Measurements from ENCODE around the gene AKR1E2. TPM values are rescaled to one million over a fixed set of nuclear protein-coding genes. Genes with fewer than 3 reads are reported as not detected.

AKR1E2 gene
- total and polyA plus RNA-seq, 9 of the 15 experiments (the other 6 are each of a cell fraction or from before 2014, with no cell fraction given) = 4.2 to 16.6 (median 9.8) TPM

DNA sequence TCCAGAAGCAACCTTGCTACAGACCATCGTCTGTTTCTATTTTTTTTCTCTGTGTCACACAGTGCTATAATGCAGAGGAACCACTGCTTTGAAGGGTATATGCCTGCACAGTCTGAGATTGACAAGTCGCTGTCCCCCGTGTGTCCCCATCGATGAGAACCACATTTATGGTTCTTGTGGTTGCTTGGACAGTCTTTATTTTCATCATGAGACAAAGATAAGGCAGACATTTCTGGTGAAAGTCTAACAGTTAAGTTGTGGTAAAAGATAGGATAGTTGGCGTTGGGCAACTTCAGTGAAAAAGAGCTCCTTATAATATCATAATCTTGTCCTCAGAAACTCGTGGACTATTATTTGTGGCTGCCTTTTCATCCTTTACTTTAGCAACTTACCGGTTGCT, 6.3 kb upstream of the AKR1E2 start:
- peak in 2 of 4 experiments; percentile 38 to 67 for DNase-seq (ENCODE audit: extremely low read depth in 1 of 4, low spot score in 3 of 4)
- intact Hi-C loops (cut with micrococcal nuclease) = loop anchor here (5.0 to 10.0 kb wide), 3 partner anchors 275 to 803 kb away; partner anchors contain the start of gene AKR1C3
- no TSS peak for BruUV-seq (replicated peaks)
- H4K20me1 ChIP-seq (replicated peaks; ENCODE audit: control insufficient read depth, insufficient read depth, low read length) = no peaks in the 10 kb centered on the region
- H3K27ac ChIP-seq (ENCODE audit: extremely low read depth, low read depth, low read length) = no peak overlapping the region; the same call in 2 of the 3 replicates
- peak overlapping the region; percentile 49 for H3K4me2 ChIP-seq (ENCODE audit: insufficient read depth, low read length)
- peaks cover 0 to 32% of the 10 kb centered on the region in 2 experiments; a peak in 2 of 5 replicates for H3K4me1 ChIP-seq (replicated peaks in 1 of 2; ENCODE audit: control insufficient read depth in 2 of 2, insufficient read depth in 2 of 2, low read length in 2 of 2)
- H3K79me2 ChIP-seq (ENCODE audit: control insufficient read depth, insufficient read depth, low read length) = no peaks in the 10 kb centered on the region
- no peak overlapping the region for H3K9ac ChIP-seq (ENCODE audit: insufficient read depth in 1 of 2, low read depth in 2 of 2, low read length in 2 of 2)
- WGBS (ENCODE audit: insufficient coverage, low coverage, missing lambda C conversion rate) = under 1% methylated on average over 7 of the region's 7 CpGs
- peaks cover 16% of the 10 kb centered on the region for H3K9me3 ChIP-seq (replicated peaks; ENCODE audit: control insufficient read depth, insufficient read depth, low read depth, low read length)
- CTCF ChIA-PET (ENCODE audit: low intra/inter-chr PET ratio) = interaction anchor here (1.3 kb wide), 1 partner anchor 524 kb away, joined by 4 read pairs; no protein-coding TSS in a partner anchor
- POLR2A ChIA-PET = interaction anchor here (0.7 kb wide), 1 partner anchor 48 kb away, joined by 3 read pairs; no protein-coding TSS in a partner anchor
- in situ Hi-C loops (cut with MboI) = loop anchor here (10.0 kb wide), 1 partner anchor 805 kb away; no protein-coding TSS in a partner anchor
- H3K27me3 ChIP-seq (ENCODE audit: control insufficient read depth in 2 of 2, insufficient read depth in 2 of 2, low read length in 2 of 2) = no peaks in the 10 kb centered on the region
- peak; percentile 54 for FAIRE-seq
- peak; percentile 66 for ATAC-seq
- H3K36me3 ChIP-seq (ENCODE audit: control insufficient read depth, insufficient read depth, low read length) = no peaks in the 10 kb centered on the region
- peak overlapping the region; percentile 61 for H2AFZ ChIP-seq (ENCODE audit: low read depth, low read length)
- no peak overlapping the region for H3K4me3 ChIP-seq
- no peaks in the 10 kb centered on the region for H3K9me1 ChIP-seq (ENCODE audit: control insufficient read depth, insufficient read depth, low read length)
- TF ChIP-seq, protein P1, sequence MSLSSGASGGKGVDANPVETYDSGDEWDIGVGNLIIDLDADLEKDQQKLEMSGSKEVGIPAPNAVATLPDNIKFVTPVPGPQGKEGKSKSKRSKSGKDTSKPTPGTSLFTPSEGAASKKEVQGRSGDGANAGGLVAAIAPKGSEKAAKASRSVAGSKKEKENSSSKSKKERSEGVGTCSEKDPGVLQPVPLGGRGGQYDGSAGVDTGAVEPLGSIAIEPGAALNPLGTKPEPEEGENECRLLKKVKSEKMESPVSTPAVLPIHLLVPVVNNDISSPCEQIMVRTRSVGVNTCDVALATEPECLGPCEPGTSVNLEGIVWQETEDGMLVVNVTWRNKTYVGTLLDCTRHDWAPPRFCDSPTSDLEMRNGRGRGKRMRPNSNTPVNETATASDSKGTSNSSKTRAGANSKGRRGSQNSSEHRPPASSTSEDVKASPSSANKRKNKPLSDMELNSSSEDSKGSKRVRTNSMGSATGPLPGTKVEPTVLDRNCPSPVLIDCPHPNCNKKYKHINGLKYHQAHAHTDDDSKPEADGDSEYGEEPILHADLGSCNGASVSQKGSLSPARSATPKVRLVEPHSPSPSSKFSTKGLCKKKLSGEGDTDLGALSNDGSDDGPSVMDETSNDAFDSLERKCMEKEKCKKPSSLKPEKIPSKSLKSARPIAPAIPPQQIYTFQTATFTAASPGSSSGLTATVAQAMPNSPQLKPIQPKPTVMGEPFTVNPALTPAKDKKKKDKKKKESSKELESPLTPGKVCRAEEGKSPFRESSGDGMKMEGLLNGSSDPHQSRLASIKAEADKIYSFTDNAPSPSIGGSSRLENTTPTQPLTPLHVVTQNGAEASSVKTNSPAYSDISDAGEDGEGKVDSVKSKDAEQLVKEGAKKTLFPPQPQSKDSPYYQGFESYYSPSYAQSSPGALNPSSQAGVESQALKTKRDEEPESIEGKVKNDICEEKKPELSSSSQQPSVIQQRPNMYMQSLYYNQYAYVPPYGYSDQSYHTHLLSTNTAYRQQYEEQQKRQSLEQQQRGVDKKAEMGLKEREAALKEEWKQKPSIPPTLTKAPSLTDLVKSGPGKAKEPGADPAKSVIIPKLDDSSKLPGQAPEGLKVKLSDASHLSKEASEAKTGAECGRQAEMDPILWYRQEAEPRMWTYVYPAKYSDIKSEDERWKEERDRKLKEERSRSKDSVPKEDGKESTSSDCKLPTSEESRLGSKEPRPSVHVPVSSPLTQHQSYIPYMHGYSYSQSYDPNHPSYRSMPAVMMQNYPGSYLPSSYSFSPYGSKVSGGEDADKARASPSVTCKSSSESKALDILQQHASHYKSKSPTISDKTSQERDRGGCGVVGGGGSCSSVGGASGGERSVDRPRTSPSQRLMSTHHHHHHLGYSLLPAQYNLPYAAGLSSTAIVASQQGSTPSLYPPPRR (CRISPR knock-in tag; IDR thresholded peaks at IDR 0.05; ENCODE audit: borderline replicate concordance) = no peak
- TF ChIP-seq LEF1 (IDR thresholded peaks at IDR 0.05) (0 out of 2 replicates have a peak, but pooled peaks have one; percentile 16), FOXA1 (IDR thresholded peaks at IDR 0.05; ENCODE audit: borderline replicate concordance) (no peak), PREB (CRISPR knock-in tag; IDR thresholded peaks at IDR 0.05) (no peak), GTF2A2 (tag; IDR thresholded peaks at IDR 0.05) (no peak), CBFA2T3 (IDR thresholded peaks at IDR 0.05) (peak; percentile 75), RBM15 (IDR thresholded peaks at IDR 0.05; ENCODE audit: insufficient read depth, low read length) (no peak), ZNF324 (CRISPR knock-in tag; IDR thresholded peaks at IDR 0.05) (no peak), PYGO2 (tag; IDR thresholded peaks at IDR 0.05) (no peak)
- TF ChIP-seq, protein P2, sequence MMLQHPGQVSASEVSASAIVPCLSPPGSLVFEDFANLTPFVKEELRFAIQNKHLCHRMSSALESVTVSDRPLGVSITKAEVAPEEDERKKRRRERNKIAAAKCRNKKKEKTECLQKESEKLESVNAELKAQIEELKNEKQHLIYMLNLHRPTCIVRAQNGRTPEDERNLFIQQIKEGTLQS (IDR thresholded peaks at IDR 0.05) = no peak
- TF ChIP-seq, protein P2 (CRISPR knock-in tag; conservative IDR thresholded peaks at IDR 0.05) = no peak
- TF ChIP-seq, protein P3, sequence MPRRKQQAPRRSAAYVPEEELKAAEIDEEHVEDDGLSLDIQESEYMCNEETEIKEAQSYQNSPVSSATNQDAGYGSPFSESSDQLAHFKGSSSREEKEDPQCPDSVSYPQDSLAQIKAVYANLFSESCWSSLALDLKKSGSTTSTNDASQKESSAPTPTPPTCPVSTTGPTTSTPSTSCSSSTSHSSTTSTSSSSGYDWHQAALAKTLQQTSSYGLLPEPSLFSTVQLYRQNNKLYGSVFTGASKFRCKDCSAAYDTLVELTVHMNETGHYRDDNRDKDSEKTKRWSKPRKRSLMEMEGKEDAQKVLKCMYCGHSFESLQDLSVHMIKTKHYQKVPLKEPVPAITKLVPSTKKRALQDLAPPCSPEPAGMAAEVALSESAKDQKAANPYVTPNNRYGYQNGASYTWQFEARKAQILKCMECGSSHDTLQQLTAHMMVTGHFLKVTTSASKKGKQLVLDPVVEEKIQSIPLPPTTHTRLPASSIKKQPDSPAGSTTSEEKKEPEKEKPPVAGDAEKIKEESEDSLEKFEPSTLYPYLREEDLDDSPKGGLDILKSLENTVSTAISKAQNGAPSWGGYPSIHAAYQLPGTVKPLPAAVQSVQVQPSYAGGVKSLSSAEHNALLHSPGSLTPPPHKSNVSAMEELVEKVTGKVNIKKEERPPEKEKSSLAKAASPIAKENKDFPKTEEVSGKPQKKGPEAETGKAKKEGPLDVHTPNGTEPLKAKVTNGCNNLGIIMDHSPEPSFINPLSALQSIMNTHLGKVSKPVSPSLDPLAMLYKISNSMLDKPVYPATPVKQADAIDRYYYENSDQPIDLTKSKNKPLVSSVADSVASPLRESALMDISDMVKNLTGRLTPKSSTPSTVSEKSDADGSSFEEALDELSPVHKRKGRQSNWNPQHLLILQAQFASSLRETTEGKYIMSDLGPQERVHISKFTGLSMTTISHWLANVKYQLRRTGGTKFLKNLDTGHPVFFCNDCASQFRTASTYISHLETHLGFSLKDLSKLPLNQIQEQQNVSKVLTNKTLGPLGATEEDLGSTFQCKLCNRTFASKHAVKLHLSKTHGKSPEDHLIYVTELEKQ (CRISPR knock-in tag; IDR thresholded peaks at IDR 0.05) = no peak
